GM23248 (cell line): ENCODE measurements around the gene FGF4. TPM values are rescaled to one million over a fixed set of nuclear protein-coding genes. Genes with fewer than 3 reads are reported as not detected.

Source experiments
- DNase-seq: peaks from one replicate; pipeline ENCODE4 v3.0.0-alpha.2; 2015
- H2AFZ ChIP-seq: fragments of 200-600 bp; sonication (generic); 2 replicates; pipeline ENCODE4 v1.6.1; 2016; ENCODE audit warnings: antibody characterized with exemption
- H3F3A ChIP-seq: fragments of 200-600 bp; sonication (generic); 2 replicates; pipeline ENCODE4 v1.6.1; 2016; ENCODE audit warnings: mild to moderate bottlenecking, antibody characterized with exemption, mixed run types; ENCODE audit not compliant: insufficient read depth
- H3K27ac ChIP-seq: fragments of 200-600 bp; sonication (generic); 2 replicates; pipeline ENCODE4 v1.5.1; 2016; ENCODE audit warnings: mild to moderate bottlenecking
- H3K27me3 ChIP-seq: fragments of 200-600 bp; sonication (generic); replicated peaks from 2 replicates; pipeline ENCODE4 v1.6.1; 2016; ENCODE audit warnings: mild to moderate bottlenecking; ENCODE audit not compliant: insufficient read depth
- H3K36me3 ChIP-seq: fragments of 200-600 bp; sonication (generic); 2 replicates; pipeline ENCODE4 v1.6.1; 2016; ENCODE audit warnings: low read depth, mild to moderate bottlenecking
- H3K4me1 ChIP-seq: fragments of 200-600 bp; sonication (generic); 2 replicates; pipeline ENCODE4 v1.6.1; 2016; ENCODE audit warnings: mild to moderate bottlenecking; ENCODE audit not compliant: insufficient read depth
- H3K4me2 ChIP-seq: fragments of 200-600 bp; sonication (generic); one replicate; pipeline ENCODE4 v1.6.1; 2016; ENCODE audit warnings: mild to moderate bottlenecking; ENCODE audit not compliant: unreplicated experiment
- H3K4me3 ChIP-seq: fragments of 200-600 bp; sonication (generic); 2 replicates; pipeline ENCODE4 v1.5.1; 2016; ENCODE audit warnings: mild to moderate bottlenecking
- H3K79me2 ChIP-seq: fragments of 200-600 bp; sonication (generic); 2 replicates; pipeline ENCODE4 v1.6.1; 2016; ENCODE audit warnings: mild to moderate bottlenecking; ENCODE audit not compliant: insufficient read depth
- H3K9ac ChIP-seq: fragments of 200-600 bp; sonication (generic); 2 replicates; pipeline ENCODE4 v1.6.1; 2016; ENCODE audit warnings: mild to moderate bottlenecking
- H3K9me2 ChIP-seq: fragments of 200-600 bp; sonication (generic); 2 replicates; pipeline ENCODE4 v1.6.1; 2016; ENCODE audit warnings: mixed run types, mild to moderate bottlenecking, moderate library complexity; ENCODE audit not compliant: insufficient read depth
- H3K9me3 ChIP-seq: fragments of 200-600 bp; sonication (generic); one replicate; pipeline ENCODE4 v1.6.1; 2017; ENCODE audit warnings: low read depth
- H4K20me1 ChIP-seq: fragments of 200-600 bp; sonication (generic); 2 replicates; pipeline ENCODE4 v1.6.0; 2016; ENCODE audit not compliant: insufficient read depth
- EZH2 ChIP-seq: fragments of 200-600 bp; sonication (generic); IDR thresholded peaks from 2 replicates; pipeline ENCODE4 v1.6.1; 2018; ENCODE audit warnings: antibody characterized with exemption, mild to moderate bottlenecking; ENCODE audit not compliant: insufficient read depth, poor library complexity, severe bottlenecking
- EZH2phosphoT487 ChIP-seq: fragments of 200-600 bp; sonication (generic); IDR thresholded peaks from 2 replicates; pipeline ENCODE4 v1.6.1; 2018; ENCODE audit warnings: antibody characterized with exemption, moderate library complexity, mild to moderate bottlenecking, low read depth; ENCODE audit not compliant: insufficient read depth
- WGBS, 2 experiments: methylation state at CpG; one replicate each; pipeline ENCODE4 v1.1.6; 2015 to 2017; ENCODE audit warnings: low lambda C conversion rate in 2 of 2, low coverage in 1 of 2; ENCODE audit errors: missing lambda C conversion rate in 2 of 2; 5-methylcytosine and 5-hydroxymethylcytosine counted together
- in situ Hi-C: fragments of 300-500 bp; cut with MboI; formaldehyde crosslinking; loops from 2 replicates; pipeline ENCODE4 v1.15.0; 2020
- polyA plus RNA-seq: library from polyadenylated mRNA; unstranded; fragments of >200 nt; fragmentation: Nextera tagmentation; extraction: Ambion mirVana; gene quantifications from 2 replicates; pipeline ENCODE4 v1.2.1, GENCODE V29; 2016
- total RNA-seq: library from RNA; depleted of rRNA; stranded (reverse); fragments of >200 nt; shearing (Covaris generic); gene quantifications from 2 replicates; pipeline ENCODE4 v1.2.3, GENCODE V29; 2014

The FGF4 gene
- total and polyA plus RNA-seq, 2 experiments from 2014 or later, result not detected

GRCh38 chr11:69820441-69820840, 45.3 kb upstream of the FGF4 start:
- DNase-seq, result no peak
- in situ Hi-C loops, result no loop called here
- peaks cover 53% of the 10 kb centered on the region for H3K27me3 ChIP-seq

GRCh38 chr11:69819541-69820070, 44.5 kb upstream of the FGF4 start:
- no peaks in the 10 kb centered on the region for H3F3A ChIP-seq
- H3K79me2 ChIP-seq, result no peaks in the 10 kb centered on the region
- WGBS, 2 experiments, result 2% methylated on average over 32 to 34 of the region's 40 CpGs
- H3K4me2 ChIP-seq, result no peak overlapping the region
- DNase-seq, result no peak
- no peaks in the 10 kb centered on the region for H3K36me3 ChIP-seq
- no peak overlapping the region for H2AFZ ChIP-seq
- H3K4me1 ChIP-seq, result no peaks in the 10 kb centered on the region
- H3K9me3 ChIP-seq, result no peaks in the 10 kb centered on the region
- H3K4me3 ChIP-seq, result no peak overlapping the region
- in situ Hi-C loops, result no loop called here
- no peak overlapping the region for H3K9ac ChIP-seq
- no peaks in the 10 kb centered on the region for H4K20me1 ChIP-seq
- H3K27me3 ChIP-seq, result peaks cover 52% of the 10 kb centered on the region
- H3K27ac ChIP-seq, result no peak overlapping the region
- H3K9me2 ChIP-seq, result no peaks in the 10 kb centered on the region
- TF ChIP-seq EZH2 (no peak), EZH2phosphoT487 (no peak)

More at GRCh38 chr11:69820441-69820840, 45.3 kb upstream of the FGF4 start:
- H3K9me3 ChIP-seq, result no peaks in the 10 kb centered on the region
- H2AFZ ChIP-seq, result no peak overlapping the region
- no peaks in the 10 kb centered on the region for H3K4me1 ChIP-seq
- H3K4me3 ChIP-seq, result no peak overlapping the region
- no peaks in the 10 kb centered on the region for H4K20me1 ChIP-seq
- H3K4me2 ChIP-seq, result no peak overlapping the region
- 19 to 48% methylated on average over 4 to 5 of the region's 5 CpGs for WGBS, 2 experiments
- TF ChIP-seq EZH2 (no peak), EZH2phosphoT487 (no peak)
- no peak overlapping the region for H3K9ac ChIP-seq
- no peaks in the 10 kb centered on the region for H3F3A ChIP-seq
- H3K79me2 ChIP-seq, result no peaks in the 10 kb centered on the region
- no peak overlapping the region for H3K27ac ChIP-seq
- H3K36me3 ChIP-seq, result no peaks in the 10 kb centered on the region
- H3K9me2 ChIP-seq, result no peaks in the 10 kb centered on the region

GRCh38 chr11:69818603-69819441, 43.7 kb upstream of the FGF4 start, which contains the start of gene FGF3:
TSS of gene FGF3 (minus strand) at chr11:69819416. CDS start at chr11:69818933, 483 bp downstream.
- Histone ChIP-seq H3K4me2 (no peak within 1 kb of the TSS), H3F3A (no peaks in the 10 kb centered on the region), H3K27me3 (peaks cover 52% of the 10 kb centered on the region), H4K20me1 (no peaks in the 10 kb centered on the region), H3K9ac (no peak within 1 kb of the TSS), H2AFZ (no peak within 1 kb of the TSS), H3K4me3 (no peak within 1 kb of the TSS), H3K79me2 (no peaks in the 10 kb centered on the region), H3K4me1 (no peaks in the 10 kb centered on the region), H3K36me3 (no peaks in the 10 kb centered on the region), H3K27ac (no peak within 1 kb of the TSS), H3K9me2 (no peaks in the 10 kb centered on the region), H3K9me3 (no peaks in the 10 kb centered on the region)
- no peak for TF ChIP-seq EZH2phosphoT487
- TF ChIP-seq EZH2, result no peak
- 2 to 4% methylated on average over 45 to 103 of the region's 105 CpGs for WGBS, 2 experiments
- no peak for DNase-seq
- in situ Hi-C loops, result no loop called here

GRCh38 chr11:69818231-69818602, 43.1 kb upstream of the FGF4 start:
- in situ Hi-C loops, result no loop called here
- DNase-seq, result no peak
- 4 to 9% methylated on average over 21 to 29 of the region's 31 CpGs for WGBS, 2 experiments
- Histone ChIP-seq H3F3A (no peaks in the 10 kb centered on the region), H2AFZ (no peak overlapping the region), H3K4me2 (no peak overlapping the region), H3K9me3 (no peaks in the 10 kb centered on the region), H3K79me2 (no peaks in the 10 kb centered on the region), H3K4me3 (no peak overlapping the region), H3K36me3 (no peaks in the 10 kb centered on the region), H3K27ac (no peak overlapping the region), H3K9me2 (no peaks in the 10 kb centered on the region), H3K27me3 (peaks cover 52% of the 10 kb centered on the region), H4K20me1 (no peaks in the 10 kb centered on the region), H3K4me1 (no peaks in the 10 kb centered on the region), H3K9ac (no peak overlapping the region)
- TF ChIP-seq EZH2 (no peak), EZH2phosphoT487 (no peak)
